Lower lobe of right lung (tissue), 2 donors: ENCODE results near the gene PITPNM3. TPM values are rescaled to one million over a fixed set of nuclear protein-coding genes. Genes with fewer than 3 reads are reported as not detected.

ENCODE experiments used
- ATAC-seq, 2 donors: fragments of 200-7000 bp; cut with Tn5 transposase; one replicate each; pipeline ENCODE4 v1.9.1; 2020 to 2022; ENCODE audit warnings: mild to moderate bottlenecking in 2 of 2, moderate library complexity in 2 of 2
- DNase-seq: peaks from one replicate; pipeline ENCODE4 v3.0.0-alpha.2; 2020
- H3K27ac ChIP-seq: fragments of 200-600 bp; one replicate; pipeline ENCODE4 v1.8.0; 2022
- H3K27me3 ChIP-seq: fragments of 200-600 bp; one replicate; pipeline ENCODE4 v1.8.0; 2022; ENCODE audit warnings: low read depth
- H3K36me3 ChIP-seq: fragments of 200-600 bp; one replicate; pipeline ENCODE4 v1.8.0; 2022; ENCODE audit warnings: mild to moderate bottlenecking
- H3K4me1 ChIP-seq: fragments of 200-600 bp; one replicate; pipeline ENCODE4 v1.8.0; 2022
- H3K4me3 ChIP-seq: fragments of 200-600 bp; one replicate; pipeline ENCODE4 v1.8.0; 2022; ENCODE audit warnings: mild to moderate bottlenecking
- H3K9me3 ChIP-seq: fragments of 200-600 bp; one replicate; pipeline ENCODE4 v1.8.0; 2022
- CTCF ChIP-seq: fragments of 200-600 bp; IDR thresholded peaks from one replicate; pipeline ENCODE4 v1.8.0; 2022; ENCODE audit warnings: antibody characterized with exemption, mild to moderate bottlenecking
- intact Hi-C: fragments of 100-400 bp; cut with DNase I; formaldehyde crosslinking; loops from one replicate; pipeline ENCODE4 v1.11.0; 2022
- long read RNA-seq: library from polyadenylated mRNA; unstranded; transcript quantifications from one replicate; pipeline ENCODE4 v2.0.0, GENCODE V29; 2021
- total RNA-seq: library from RNA; stranded (reverse); fragmentation: NEBNext Ultra II Directional; extraction: Animal tissue kit (Norgen Biotek cat#: 25700); gene quantifications from one replicate; pipeline ENCODE4 v1.2.1, GENCODE V29; 2021
- donor health status: DM: no; HTN: yes; CAD: no; lungs with severe emphysema.

Gene PITPNM3
- 12.3 TPM for total RNA-seq
- long read RNA-seq, full-length matches to known transcripts = 1 of 27 reads
- long read RNA-seq, partial matches to known transcripts = 3 of 27 reads
- long read RNA-seq, other reads (novel, unspliced or antisense) = 23 of 27 reads

- ATAC-seq = peak; percentile 52 to 56
- H3K27ac ChIP-seq = peak within 1 kb of the TSS; percentile 68
- DNase-seq = peak; percentile 63
- TF ChIP-seq CTCF = no peak
- H3K9me3 ChIP-seq = no peaks in the 10 kb centered on the region
- H3K27me3 ChIP-seq = peaks cover 20% of the 10 kb centered on the region
- intact Hi-C loops = no loop called here
- H3K36me3 ChIP-seq = no peaks in the 10 kb centered on the region
- H3K4me1 ChIP-seq = peaks cover 42% of the 10 kb centered on the region
- peak within 1 kb of the TSS; percentile 65 for H3K4me3 ChIP-seq
Measured at GRCh38 chr17:6556121-6557039, at the start of gene PITPNM3. PITPNM3 (minus strand) TSS chr17:6556555; CDS start chr17:6556406, 149 bp downstream.

- H3K27ac ChIP-seq = no peak overlapping the region
- no peak overlapping the region for H3K4me3 ChIP-seq
- no peak for ATAC-seq
- TF ChIP-seq CTCF = no peak
- H3K4me1 ChIP-seq = peaks cover 7% of the 10 kb centered on the region
- DNase-seq = no peak
- H3K27me3 ChIP-seq = no peaks in the 10 kb centered on the region
- peaks cover 72% of the 10 kb centered on the region for H3K36me3 ChIP-seq
- no peaks in the 10 kb centered on the region for H3K9me3 ChIP-seq
- intact Hi-C loops = no loop called here
Measured at GRCh38 chr17:6605142-6605541, 48.8 kb upstream of the PITPNM3 start.

- no peak for TF ChIP-seq CTCF
- no peak overlapping the region for H3K4me3 ChIP-seq
- peaks cover 71% of the 10 kb centered on the region for H3K36me3 ChIP-seq
- H3K9me3 ChIP-seq = no peaks in the 10 kb centered on the region
- H3K27ac ChIP-seq = no peak overlapping the region
- H3K27me3 ChIP-seq = no peaks in the 10 kb centered on the region
- H3K4me1 ChIP-seq = peaks cover 20% of the 10 kb centered on the region
- ATAC-seq (peak in 1 of 2 donors; percentile 47), DNase-seq (no peak)
- intact Hi-C loops = no loop called here
Measured at GRCh38 chr17:6603744-6604325, 47.5 kb upstream of the PITPNM3 start.

GRCh38 chr17:6602141-6602540 lies 45.8 kb upstream of the PITPNM3 start:
- H3K27ac ChIP-seq = no peak overlapping the region
- ATAC-seq (no peak), DNase-seq (no peak)
- H3K36me3 ChIP-seq = peaks cover 57% of the 10 kb centered on the region
- no peaks in the 10 kb centered on the region for H3K27me3 ChIP-seq
- H3K4me3 ChIP-seq = no peak overlapping the region
- H3K9me3 ChIP-seq = no peaks in the 10 kb centered on the region
- peaks cover 37% of the 10 kb centered on the region for H3K4me1 ChIP-seq
- intact Hi-C loops = no loop called here
- TF ChIP-seq CTCF = no peak

- H3K36me3 ChIP-seq = peaks cover 53% of the 10 kb centered on the region
- intact Hi-C loops = no loop called here
- ATAC-seq = peak; percentile 89 to 94
- H3K9me3 ChIP-seq = no peaks in the 10 kb centered on the region
- H3K27me3 ChIP-seq = no peaks in the 10 kb centered on the region
- DNase-seq = no peak
- TF ChIP-seq CTCF = no peak
- H3K4me3 ChIP-seq = no peak overlapping the region
- peak overlapping the region; percentile 66 for H3K27ac ChIP-seq
- peaks cover 39% of the 10 kb centered on the region for H3K4me1 ChIP-seq
Measured at GRCh38 chr17:6599364-6599763, 43.0 kb upstream of the PITPNM3 start.
